HG03103 (cell line): Measurements from ENCODE around the gene CLK3.
"Not testable (repeated sequence)": the region's sequence is repeated elsewhere in the genome, so short reads cannot be mapped to it uniquely, and the experiment has no call there.

ENCODE experiments used
- ATAC-seq: cut with Tn5 transposase; IDR thresholded peaks from one replicate; pipeline ENCODE4 v1.9.1; 2021; ENCODE audit warnings: low read depth; ENCODE audit not compliant: unreplicated experiment

The CLK3 gene

DNA sequence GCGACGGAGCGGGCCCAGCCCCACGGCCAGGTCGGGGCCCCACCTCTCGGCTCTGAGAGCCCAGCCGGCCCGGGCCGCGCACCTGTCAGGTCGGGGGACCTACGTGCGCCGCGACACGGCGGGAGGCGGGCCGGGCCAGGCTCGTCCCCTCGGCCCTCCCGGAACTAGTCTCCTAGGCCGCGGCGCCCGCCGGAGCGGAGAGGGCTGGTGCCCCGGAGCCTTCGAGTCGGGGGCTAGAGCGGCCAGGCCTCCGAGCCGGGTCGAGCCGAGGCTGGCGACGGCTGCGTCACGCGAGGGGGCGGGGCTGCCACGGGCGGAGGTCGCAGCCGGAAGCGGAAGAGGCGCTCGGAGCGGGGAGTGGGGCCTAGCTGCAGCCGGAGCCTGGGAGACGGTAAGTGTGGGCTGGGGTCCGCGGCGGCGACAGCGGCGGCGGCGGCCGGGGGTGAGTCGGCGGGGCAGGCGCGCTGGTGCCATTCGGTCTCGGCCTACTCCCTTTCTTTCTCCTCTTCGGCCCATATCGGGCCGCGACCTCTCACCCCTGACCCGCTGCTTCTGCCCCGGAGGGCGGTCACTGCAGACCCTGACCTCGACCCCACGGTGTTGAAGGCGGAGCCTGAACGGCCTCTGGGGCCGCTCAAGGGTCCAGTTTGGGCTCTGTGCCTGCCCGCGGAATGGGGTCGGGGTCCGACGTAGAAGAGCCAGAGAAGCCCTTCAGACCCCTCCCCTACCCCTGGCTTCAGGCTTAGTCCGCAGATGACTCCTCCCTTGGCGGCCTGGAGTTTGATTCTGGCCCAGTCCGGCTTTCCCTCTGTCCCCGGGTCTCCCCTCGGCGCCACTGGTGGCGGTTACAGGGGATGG, at the start of gene CLK3:
Gene CLK3 (plus strand): TSS at position 329 of the 858 bp plus-strand sequence. CDS start 3,361 bp downstream, outside the sequence.
- ATAC-seq = peak; percentile 62

DNA sequence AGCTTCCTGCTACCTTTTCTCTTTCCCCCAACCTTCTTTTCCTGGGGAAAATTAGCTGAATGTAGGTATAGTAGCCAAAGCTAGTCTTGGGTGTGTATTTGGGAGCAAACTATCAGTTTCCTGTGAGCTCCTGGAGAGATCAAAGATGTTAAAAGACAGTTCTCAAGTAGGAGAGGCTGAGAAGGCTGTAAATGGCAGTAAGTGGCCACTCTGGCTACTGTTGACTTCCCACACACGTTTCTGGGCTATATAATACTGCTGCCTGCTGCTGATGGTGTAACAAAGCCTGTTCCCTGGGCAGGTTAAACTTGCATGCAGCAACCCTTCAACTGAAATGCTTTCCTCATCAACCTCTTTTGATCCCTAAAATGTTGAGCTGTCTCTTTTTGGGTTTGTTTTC, 47.0 kb upstream of the CLK3 start:
- ATAC-seq = no peak

DNA sequence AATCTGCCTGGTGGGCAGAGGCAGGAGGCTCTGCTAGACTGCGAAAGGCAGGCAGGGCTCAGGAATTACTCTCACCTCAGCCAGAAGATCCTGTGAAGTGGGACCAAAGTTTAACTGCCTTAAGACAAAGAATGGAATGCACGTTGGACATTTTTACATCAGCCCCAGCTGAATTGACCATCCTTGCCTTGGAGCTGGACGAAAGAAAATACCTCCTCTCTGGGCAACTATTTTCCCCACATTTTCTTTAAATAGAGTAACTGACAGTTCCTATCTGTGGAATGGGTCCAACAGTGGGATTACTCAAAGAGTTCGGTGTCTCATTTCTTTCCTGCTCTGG, 45.9 kb upstream of the CLK3 start:
- no peak for ATAC-seq

DNA sequence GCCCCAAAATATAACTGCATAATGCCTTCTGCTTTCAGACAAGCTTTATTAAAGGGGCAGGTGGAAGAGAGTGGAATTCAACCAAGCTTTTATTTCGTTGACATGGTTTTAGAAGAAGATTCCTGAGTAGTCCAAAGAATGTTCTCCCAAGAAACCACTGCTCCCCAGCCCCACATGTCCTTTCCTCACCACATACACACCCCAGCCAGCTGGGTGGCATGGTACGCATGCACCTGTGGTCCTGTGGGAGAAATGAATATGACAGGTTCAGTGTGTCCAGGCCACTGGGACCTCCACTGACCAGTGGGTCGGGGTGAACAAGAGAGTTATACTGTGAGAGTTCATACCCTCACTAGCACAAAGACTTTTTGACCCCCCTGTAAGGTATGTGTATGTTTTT, 44.4 kb upstream of the CLK3 start:
- no peak for ATAC-seq

DNA sequence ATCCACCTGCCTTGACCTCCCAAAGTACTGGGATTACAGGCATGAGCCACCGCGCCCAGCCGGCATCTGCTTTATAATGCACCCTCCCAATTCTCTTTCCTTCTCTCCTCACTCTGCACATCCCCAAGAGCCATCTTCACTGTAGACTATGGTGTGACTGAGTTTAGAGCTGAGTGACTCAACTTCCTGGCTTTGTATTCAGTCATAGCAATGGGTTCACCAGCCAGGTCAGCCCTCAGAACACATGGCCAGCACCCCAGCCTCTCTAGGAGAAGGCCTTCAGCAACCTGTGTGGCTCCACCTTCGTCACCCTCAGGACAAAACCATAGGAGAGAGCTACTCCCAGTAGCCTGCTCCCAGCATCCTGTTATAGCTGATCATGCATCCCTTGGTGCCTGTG, 41.6 kb upstream of the CLK3 start:
- ATAC-seq = no peak

DNA sequence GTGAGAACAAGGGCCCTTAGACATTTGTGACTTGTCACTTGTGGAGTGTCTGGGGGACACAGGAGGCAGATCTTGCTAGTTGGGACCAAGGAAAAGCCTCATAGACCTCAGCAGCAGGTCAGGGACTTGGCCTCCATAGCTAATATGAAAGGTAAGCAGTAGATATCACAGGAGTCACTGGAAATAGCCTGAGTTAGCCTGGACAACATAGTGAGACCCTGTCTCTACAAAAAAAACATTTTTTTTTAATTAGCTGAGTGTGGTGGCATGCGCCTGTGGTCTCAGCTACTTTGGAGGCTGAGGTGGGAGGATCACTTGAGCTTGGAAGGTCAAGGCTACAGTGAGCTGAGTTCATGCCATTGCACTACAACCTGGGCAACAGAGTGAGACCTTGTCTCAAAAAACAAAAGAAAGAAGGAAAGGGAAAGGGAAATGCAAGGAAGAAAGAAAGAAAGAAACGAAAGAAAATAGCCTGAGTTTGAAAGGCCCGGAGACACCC, 37.1 kb upstream of the CLK3 start:
- no peak for ATAC-seq

DNA sequence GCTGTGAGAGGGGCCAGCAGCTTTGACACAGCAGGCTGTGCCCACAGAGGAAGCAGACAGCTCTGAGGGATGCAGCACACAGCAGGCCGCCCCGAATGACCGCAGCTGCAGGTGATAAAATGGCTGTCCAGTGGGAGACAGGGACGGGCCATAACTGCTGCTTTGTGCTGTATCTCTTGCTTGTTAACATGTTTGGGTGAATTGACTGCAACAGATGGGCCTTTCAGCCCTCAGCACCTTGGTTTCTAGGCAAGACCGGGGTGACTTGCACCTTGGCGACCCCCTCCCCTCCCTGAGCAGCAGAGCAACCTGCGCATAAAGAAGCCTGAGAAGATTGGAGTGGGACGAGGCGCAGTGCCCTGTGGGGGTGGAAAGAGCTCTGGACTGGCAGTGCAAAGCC, 36.6 kb upstream of the CLK3 start:
- no peak for ATAC-seq

DNA sequence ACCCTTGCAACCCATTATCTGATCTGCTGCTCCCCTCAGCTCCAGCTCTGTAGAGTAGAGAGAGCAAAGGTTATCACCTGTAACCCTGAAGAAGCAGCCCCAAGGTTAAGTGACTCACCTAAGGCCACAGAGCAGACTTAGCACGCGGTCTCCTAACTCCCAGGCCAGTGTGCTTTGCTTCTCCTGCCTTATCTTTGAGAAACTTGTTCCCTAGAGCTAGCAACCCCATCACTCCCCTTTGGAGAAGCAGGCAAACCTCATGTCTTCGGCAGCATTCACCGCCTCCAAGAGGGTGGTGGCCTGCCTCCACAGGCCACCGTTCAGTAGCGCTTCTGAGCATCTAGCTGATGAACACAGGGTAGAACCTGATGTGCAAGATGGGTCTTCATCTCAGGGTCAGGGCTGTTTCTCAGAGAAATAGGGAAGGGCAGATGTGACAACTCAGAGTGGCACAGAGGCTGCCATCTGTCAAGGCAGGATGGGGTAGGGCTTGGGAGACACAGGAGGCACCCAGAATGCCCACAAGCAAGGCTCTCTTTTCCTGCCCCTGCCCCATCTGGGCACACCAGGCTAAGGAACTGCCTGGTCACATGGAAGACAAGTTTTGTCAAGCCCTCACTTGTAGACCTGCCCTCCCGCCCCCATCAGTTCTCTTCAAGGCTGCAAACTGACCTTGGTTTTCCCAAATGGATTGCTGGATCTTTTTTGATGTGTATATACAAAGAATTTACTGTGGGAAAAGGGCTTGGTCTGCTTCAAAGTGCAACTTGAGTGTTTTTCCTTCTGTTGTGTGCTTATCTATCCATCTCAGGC, 34.9 kb upstream of the CLK3 start:
- ATAC-seq = no peak

DNA sequence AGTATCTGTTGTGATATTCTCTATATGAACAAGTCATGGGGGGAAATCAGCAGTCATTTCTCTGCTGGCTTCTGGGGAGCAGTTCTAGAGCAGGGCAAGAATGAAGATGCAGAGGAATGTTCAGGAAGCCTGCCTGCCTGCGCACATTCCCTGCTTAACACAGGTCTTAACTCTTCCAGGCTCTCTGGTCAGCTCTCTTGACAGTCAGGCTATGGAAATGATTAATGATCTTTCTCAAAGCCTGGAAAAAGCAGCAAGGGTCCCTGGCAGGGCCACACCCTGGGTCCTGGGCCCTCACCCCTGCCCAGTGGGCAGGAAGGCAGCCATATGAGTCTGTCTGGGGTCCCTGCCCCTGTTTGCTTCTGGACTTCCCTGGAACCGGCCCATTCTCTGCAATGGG, 31.4 kb upstream of the CLK3 start:
- ATAC-seq = no peak

DNA sequence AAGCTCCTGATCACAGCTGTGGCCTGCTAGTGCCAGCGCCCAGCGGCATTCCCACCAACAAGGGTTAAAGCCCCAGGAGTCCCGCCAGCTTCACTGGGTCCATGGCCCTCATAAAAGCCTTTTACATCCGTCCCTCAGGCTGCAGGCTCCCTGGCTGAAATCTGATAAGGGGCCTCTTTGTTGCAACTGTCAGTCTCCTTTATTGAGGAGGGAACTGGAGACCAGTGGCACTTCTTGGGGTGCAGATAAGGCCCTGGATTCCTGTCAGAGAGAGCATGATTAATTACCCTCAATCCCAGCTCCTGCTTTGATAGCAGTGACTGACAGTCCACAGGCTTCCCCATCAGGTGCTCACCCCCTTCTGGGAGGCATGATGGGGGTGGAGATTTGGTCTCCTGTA, 30.9 kb upstream of the CLK3 start:
- ATAC-seq = no peak

DNA sequence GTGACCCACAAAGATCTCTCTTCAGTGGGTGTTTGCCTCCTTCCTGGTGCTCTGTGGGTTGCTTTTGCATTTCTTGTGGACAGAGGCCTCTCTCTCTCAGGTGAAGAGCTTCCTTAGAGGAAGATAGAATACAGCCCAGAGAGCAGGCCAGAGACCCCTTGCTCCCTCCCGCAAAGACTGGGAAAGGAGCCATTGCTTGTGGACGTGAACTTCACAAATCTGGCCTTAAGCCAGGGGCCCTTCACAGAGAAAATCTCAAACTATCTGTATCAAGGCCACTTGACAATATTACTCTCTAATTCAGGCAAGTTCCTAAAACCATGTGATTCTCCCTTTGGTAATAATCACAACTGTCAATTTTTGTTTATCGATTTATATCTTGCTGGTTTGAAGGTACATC, 30.4 kb upstream of the CLK3 start:
- no peak for ATAC-seq

DNA sequence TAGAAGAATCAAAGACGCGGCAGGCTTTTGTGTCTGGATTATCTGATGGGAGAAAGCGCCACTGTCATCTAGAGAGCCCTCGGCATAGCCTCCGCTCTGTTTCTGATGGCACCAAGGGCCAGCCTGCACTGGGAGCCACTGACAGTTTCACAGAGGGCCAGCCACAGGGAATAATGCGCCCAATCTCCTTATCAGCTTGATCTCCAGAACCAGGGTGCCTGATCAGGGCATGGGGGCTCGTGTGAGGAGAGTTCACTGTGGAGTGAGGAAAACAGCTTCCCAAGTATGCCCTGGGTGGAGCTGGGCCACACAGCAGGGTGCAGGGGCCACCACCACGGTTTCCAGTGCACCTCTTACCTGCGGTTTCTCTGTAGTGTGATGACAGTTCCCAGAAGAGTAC, 29.8 kb upstream of the CLK3 start:
- ATAC-seq = no peak

DNA sequence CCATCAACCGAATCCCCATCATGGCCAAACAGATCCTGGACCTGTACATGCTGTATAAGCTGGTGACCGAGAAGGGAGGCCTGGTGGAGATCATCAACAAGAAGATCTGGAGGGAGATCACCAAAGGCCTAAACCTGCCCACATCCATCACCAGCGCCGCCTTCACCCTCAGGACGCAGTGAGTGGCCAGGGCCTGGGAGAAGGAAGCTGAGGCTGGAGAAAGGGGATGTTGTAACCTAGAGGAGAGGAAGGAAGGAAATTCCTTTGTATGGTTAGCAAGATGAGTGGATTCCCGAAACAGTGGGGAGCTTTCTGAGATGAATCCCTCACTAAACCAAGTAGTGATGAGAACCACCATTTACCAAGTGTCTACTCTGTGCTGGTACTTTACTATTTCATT, 25.8 kb upstream of the CLK3 start:
- ATAC-seq = no peak

DNA sequence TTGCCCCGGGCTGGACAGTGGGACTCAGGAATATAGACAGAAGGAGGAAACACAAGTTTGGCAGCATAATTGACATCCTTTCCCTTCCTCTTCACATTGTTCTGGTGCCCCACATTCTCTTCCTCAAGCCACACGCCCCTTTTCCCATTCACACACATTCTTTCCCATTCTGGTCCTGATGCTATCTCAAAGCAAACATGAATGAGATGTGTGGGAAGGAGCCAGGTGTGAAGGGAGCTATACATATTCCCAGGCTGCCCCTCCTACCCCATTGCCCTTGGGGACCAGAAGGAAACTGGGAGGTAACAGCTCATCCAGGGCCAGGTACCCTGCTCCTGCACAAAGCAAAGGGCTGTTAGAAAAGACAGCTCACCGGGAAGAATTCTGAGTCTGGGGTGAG, 23.4 kb upstream of the CLK3 start:
- ATAC-seq = no peak

DNA sequence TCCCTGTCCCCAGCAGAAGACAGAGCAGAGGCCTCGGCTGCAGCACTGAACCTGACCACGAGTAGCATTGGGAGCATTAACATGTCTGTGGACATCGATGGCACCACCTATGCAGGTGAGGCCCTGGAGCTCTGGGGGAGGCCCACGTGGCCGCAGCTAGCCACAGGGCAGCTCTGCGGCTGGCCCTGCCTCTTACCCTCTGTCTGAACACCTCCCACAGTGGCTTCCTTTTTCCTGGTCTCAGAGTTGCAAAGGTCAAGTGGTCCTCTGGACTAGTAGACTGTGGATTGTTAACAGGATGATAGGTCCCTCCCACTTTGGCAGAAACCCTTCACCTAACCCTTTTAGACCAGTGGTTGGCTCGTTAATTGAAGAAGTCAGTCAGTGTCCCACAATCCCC, 22.5 kb upstream of the CLK3 start:
- no peak for ATAC-seq

DNA sequence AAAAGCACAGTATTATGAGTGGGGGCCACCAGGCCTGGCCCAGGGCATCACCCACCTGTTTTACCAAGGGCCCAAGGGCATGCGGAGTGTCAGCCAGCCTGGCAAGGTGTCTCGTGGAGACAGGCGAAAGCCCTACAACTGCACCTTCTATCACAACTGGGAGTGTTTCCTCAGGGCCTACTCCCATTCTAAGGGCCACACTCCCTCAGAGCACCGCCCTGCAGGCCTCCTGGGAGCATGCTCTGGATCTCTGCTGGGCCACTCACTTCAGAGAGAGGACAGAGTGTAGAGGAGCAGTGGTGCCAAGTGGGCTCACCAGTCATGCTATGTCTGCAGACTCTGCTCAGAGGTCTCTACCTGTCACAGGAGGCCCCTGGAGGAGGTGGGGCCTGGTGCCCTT, 21.2 kb upstream of the CLK3 start:
- ATAC-seq = no peak

DNA sequence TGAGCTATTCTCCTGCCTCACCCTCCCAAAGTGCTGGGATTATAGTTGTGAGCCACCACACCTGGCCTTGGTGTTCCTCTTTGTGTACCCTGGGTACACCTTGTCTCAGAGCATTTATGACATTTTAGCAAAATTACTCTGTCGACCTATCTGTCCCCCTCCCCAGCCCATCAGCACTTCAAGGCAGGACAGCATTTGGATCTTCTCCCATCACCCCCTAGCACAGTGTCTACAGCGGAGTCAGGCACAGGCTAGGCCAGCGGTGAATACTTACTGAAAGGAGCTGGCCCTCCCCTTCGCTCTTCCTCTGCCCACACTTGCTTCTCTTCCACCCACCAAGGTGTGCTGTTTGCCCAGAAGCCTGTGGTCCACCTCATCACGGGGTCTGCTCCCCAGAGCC, 20.4 kb upstream of the CLK3 start:
- ATAC-seq = no peak

DNA sequence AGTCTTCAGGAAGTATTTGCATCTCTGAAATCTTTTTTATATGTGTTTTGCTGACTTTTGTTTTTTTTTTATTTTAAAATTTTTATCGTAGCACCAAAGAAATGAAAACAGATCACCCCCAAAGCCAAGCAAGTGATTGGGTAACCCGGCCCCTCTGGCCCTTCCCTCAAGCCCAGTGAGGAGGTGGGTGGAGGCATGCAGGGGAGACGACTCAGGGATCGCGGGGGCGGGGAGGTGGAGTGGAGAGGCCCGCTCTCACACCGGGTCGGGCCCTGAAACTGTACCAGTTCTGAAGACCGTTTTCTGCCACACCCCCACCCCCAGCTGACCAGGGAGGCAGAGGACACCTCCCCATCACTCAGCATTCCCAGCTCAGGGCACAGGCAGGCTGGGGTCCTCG, 18.9 kb upstream of the CLK3 start:
- not testable (repeated sequence) for ATAC-seq

DNA sequence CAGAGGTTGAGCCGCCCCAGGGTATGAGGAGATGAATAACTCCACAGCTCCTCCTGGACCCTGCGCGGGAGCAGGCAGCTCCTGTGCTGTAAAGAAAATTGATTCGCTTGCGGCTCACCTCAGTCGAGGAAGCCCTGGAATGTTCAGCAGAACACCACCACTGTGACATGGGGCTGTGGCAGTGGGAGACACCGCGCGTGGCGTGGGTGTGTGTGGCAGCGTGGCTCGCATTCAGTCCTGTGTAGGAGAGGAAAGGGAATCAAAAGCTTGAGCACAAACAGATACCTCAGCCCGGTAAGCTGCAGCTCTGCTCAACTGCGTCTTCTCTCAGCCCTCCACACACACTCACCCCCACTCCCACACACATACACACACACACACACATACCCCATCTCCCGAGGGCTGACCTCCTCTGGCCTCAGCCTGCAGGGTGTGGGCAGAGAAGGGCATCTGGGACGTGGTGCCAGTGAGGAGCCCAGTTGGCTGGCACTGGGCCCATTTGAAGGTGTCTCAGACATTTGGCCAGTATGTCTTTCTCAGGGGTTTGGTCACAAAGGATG, 18.4 kb upstream of the CLK3 start:
- not testable (repeated sequence) for ATAC-seq

DNA sequence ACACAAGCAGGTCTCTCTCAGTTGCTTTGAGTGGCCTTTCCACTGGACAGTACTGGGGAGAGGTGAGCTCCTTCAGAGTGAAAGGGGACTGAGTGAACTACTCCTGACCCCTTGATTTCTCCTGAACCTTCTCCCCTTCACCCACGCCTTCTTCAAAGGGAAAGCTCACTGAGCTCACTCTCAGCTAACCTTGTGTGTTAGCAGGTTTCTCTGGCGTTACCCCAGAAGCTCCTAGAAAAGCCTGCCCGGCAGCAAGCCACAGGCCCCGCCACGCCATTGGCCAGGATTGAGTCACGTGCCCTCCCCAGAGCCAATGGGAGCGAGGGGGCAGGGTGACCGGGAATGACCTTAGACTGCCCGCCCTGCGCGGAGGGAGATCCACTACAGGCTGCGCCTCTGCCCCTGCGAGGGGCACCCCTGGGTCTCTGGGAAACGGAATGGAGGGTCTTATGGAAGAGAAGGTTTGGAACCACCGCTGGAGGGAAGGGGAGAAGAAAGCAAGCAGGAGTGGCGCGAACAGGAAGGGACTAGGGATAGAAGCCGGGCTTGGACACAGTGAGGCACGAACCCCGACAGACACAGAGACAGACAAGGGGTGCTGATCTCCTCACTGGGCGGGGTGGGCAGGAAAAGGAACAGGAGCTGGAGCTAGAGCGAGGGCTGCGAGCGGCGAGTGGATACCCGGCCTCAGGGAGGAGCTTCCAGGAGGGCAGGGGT, 17.4 kb upstream of the CLK3 start:
- peak; percentile 69 for ATAC-seq

DNA sequence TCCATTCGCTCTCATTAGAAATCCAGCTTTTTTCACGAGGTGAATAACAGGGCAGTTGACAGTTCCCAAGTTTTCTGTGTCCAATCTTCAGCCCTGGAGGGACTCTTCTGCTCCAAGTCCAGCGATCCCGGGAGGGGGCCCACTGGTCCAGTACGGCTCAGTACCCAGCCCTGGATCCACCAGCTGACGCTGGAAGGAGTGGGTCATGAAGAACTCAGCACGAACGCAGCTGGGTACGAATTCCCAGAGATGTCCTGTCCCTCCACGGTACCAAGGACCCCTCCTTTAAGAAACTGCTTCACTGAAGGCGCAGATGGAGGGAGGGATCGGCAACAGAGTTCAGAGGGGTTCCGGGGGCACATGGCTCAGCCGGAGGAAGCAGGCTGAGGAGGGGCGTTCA, 16.5 kb upstream of the CLK3 start:
- ATAC-seq = no peak
